SK-N-SH treated with all-trans-retinoic acid at 6 μM for 48 hours (cell line): Measurements from ENCODE around the gene KRT40.

Experiments used
- ARNTL ChIP-seq: fragments of 450-650 bp; formaldehyde crosslinking; IDR thresholded peaks from 2 replicates; pipeline ENCODE4 v1.5.0; 2020; ENCODE audit warnings: low read depth, mild to moderate bottlenecking, moderate library complexity, borderline replicate concordance
- GLIS3 ChIP-seq: fragments of 250-450 bp; sonication (Bioruptor Pico); IDR thresholded peaks from 2 replicates; pipeline ENCODE4 v1.5.0; 2020; ENCODE audit warnings: mild to moderate bottlenecking, moderate library complexity
- PPARA ChIP-seq: fragments of 250-450 bp; sonication (Bioruptor Pico); IDR thresholded peaks from 2 replicates; pipeline ENCODE4 v1.5.0; 2020; ENCODE audit warnings: mild to moderate bottlenecking, borderline replicate concordance
- RARB ChIP-seq: fragments of 250-450 bp; sonication (Bioruptor Pico); IDR thresholded peaks from 2 replicates; pipeline ENCODE4 v1.8.0; 2021; ENCODE audit warnings: mild to moderate bottlenecking, moderate library complexity
- TCF4 ChIP-seq: fragments of 250-450 bp; sonication (Bioruptor Pico); IDR thresholded peaks from 2 replicates; pipeline ENCODE4 v1.8.0; 2021; ENCODE audit warnings: mild to moderate bottlenecking, moderate library complexity, borderline replicate concordance
- TOX ChIP-seq: fragments of 250-450 bp; sonication (Bioruptor Pico); IDR thresholded peaks from 2 replicates; pipeline ENCODE4 v1.8.0; 2021; ENCODE audit warnings: mild to moderate bottlenecking, moderate library complexity, borderline replicate concordance
- ZFP3 ChIP-seq: fragments of 250-450 bp; sonication (Bioruptor Pico); IDR thresholded peaks from 2 replicates; pipeline ENCODE4 v1.5.0; 2020; ENCODE audit warnings: mild to moderate bottlenecking, moderate library complexity
- ZFP30 ChIP-seq: fragments of 450-650 bp; formaldehyde crosslinking; IDR thresholded peaks from 2 replicates; pipeline ENCODE4 v1.5.0; 2022; ENCODE audit warnings: mild to moderate bottlenecking, moderate library complexity
- ZNF70 ChIP-seq: fragments of 450-650 bp; formaldehyde crosslinking; IDR thresholded peaks from 2 replicates; pipeline ENCODE4 v1.5.0; 2020; ENCODE audit warnings: mild to moderate bottlenecking, moderate library complexity
- ZNF8 ChIP-seq: fragments of 450-650 bp; formaldehyde crosslinking; IDR thresholded peaks from 2 replicates; pipeline ENCODE4 v1.5.0; 2020; ENCODE audit warnings: mild to moderate bottlenecking, moderate library complexity
- TF ChIP-seq, protein P1 (sequence below): fragments of 250-450 bp; sonication (Bioruptor Pico); IDR thresholded peaks from 2 replicates; pipeline ENCODE4 v1.8.0; 2020; ENCODE audit warnings: mild to moderate bottlenecking, moderate library complexity, borderline replicate concordance
- TF ChIP-seq, protein P2 (sequence below): fragments of 250-450 bp; sonication (Bioruptor Pico); IDR thresholded peaks from 2 replicates; pipeline ENCODE4 v1.5.0; 2020; ENCODE audit warnings: mild to moderate bottlenecking, moderate library complexity

DNA sequence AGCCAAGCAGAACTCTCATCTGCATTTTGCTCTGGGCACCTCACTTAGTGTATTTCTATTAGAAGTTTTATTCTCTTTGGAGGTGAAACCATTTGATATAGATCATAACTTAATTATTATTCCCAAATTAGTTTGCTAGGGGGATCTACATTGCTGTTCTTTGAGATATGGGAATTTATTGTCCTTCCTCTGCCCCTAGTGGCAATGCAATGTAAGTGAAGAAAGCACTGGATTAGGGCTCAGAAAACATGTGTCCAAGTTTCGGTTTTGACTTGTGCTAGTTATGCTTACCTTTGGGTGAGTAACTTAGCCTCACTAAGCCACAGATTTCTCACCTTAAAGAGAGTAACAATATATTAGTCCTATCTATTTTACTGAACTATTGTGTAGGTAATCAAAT lies 20.3 kb downstream of the KRT40 start:
- no peak for TF ChIP-seq PPARA (CRISPR knock-in tag)
- TF ChIP-seq ZNF8, result no peak
- no peak for TF ChIP-seq ZFP30 (CRISPR knock-in tag)
- no peak for TF ChIP-seq TOX (CRISPR knock-in tag)
- no peak for TF ChIP-seq ZFP3 (CRISPR knock-in tag)
- no peak for TF ChIP-seq GLIS3
- TF ChIP-seq, protein P1, sequence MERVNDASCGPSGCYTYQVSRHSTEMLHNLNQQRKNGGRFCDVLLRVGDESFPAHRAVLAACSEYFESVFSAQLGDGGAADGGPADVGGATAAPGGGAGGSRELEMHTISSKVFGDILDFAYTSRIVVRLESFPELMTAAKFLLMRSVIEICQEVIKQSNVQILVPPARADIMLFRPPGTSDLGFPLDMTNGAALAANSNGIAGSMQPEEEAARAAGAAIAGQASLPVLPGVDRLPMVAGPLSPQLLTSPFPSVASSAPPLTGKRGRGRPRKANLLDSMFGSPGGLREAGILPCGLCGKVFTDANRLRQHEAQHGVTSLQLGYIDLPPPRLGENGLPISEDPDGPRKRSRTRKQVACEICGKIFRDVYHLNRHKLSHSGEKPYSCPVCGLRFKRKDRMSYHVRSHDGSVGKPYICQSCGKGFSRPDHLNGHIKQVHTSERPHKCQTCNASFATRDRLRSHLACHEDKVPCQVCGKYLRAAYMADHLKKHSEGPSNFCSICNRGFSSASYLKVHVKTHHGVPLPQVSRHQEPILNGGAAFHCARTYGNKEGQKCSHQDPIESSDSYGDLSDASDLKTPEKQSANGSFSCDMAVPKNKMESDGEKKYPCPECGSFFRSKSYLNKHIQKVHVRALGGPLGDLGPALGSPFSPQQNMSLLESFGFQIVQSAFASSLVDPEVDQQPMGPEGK, result no peak
- TF ChIP-seq RARB (CRISPR knock-in tag), result no peak
- TF ChIP-seq ARNTL, result no peak
- TF ChIP-seq, protein P2, sequence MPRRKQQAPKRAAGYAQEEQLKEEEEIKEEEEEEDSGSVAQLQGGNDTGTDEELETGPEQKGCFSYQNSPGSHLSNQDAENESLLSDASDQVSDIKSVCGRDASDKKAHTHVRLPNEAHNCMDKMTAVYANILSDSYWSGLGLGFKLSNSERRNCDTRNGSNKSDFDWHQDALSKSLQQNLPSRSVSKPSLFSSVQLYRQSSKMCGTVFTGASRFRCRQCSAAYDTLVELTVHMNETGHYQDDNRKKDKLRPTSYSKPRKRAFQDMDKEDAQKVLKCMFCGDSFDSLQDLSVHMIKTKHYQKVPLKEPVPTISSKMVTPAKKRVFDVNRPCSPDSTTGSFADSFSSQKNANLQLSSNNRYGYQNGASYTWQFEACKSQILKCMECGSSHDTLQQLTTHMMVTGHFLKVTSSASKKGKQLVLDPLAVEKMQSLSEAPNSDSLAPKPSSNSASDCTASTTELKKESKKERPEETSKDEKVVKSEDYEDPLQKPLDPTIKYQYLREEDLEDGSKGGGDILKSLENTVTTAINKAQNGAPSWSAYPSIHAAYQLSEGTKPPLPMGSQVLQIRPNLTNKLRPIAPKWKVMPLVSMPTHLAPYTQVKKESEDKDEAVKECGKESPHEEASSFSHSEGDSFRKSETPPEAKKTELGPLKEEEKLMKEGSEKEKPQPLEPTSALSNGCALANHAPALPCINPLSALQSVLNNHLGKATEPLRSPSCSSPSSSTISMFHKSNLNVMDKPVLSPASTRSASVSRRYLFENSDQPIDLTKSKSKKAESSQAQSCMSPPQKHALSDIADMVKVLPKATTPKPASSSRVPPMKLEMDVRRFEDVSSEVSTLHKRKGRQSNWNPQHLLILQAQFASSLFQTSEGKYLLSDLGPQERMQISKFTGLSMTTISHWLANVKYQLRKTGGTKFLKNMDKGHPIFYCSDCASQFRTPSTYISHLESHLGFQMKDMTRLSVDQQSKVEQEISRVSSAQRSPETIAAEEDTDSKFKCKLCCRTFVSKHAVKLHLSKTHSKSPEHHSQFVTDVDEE, result no peak
- TF ChIP-seq ZNF70 (CRISPR knock-in tag), result no peak
- TF ChIP-seq TCF4 (CRISPR knock-in tag), result no peak
